ENCODE measurements around the gene LRRC40.
"Not testable (repeated sequence)": the region's sequence is repeated elsewhere in the genome, so short reads cannot be mapped to it uniquely, and the experiment has no call there.

LRRC40 gene

DNA sequence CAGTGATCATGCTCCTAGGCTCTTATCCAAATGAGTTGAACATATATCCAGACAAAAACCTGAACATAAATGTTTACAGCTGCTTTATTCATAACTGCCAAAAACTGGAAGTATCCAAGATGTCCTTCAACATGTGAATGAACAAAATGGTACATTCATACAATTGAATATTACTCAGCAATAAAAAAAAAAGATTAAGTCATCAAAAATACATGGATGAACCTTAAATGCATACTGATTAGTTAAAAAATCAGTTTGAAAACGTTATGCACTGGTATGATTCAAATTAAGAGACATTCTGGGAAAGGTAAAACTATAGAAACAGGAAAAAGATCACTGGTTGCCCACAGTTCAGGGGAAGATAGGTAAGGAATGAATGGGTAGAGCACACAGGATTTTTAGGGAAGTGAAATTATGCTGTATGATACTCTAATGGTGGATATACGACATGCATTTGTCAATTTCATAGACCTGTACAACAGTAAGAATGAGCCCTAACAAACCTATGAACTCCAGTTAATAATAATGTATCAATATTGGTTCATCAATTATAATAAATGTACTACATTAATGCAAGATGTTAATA, 3.1 kb downstream of the LRRC40 start:
- no peak for DNase-seq (ENCODE audit: low read depth in 2 of 3, low spot score in 1 of 3)

DNA sequence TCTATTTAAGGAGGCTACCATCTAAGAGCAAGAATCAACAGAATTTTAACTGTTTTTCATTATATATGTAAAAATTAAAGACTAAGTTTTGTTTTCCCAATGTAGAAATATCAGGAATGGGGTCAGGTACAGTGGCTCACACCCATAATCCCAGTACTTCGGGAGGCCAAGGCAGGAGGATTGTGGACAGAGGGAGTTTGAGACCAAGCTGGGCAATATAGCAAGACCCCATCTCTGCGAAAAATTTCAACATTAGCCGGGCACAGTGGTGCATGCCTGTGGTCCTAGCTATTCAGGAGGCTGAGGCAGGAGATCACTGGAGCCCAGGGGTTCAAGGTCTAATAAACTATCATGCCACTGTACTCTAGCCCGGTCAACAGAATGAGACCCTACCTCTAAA, 5.3 kb downstream of the LRRC40 start:
- no peak for DNase-seq (ENCODE audit: low read depth in 2 of 3, low spot score in 1 of 3)

DNA sequence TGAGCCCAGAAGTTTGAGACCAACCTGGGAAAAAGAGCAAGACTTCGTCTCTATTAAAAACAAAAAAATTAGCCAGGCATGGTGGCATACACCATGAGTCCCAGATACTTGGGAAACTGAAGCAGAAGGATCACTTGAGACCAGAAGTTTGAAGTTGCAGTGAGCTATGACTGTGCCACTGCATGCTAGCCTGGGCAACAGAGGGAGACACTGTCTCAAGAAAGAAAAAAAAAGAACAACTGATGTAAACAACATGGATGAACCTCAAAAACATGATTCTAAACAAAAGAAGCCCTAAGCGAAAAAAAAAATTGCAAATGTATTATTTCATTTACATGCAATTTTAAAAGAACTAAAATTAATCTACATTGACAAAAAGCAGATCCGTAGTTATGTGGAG, 9.0 kb downstream of the LRRC40 start:
- DNase-seq (ENCODE audit: low read depth in 2 of 3, low spot score in 1 of 3), result no peak

DNA sequence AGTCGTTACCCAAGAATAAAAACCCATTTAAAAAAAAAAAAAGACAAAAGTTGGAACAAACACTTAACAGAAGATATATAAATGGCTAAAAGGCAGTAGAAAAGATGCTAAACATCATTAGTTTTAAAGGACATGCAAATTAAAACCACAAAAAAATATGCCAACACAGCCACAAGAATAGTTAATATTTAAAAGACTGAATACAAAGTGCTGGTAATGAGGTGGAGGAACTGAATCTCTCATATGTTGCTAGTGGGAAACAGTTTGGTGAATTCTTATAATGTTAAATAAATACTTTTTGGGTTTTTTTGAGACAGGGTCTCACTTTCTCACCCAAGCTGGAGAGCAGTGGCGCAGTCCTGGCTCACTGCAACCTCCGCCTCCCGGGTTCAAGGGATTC, 10.0 kb downstream of the LRRC40 start:
- no peak for DNase-seq (ENCODE audit: low read depth in 2 of 3, low spot score in 1 of 3)

DNA sequence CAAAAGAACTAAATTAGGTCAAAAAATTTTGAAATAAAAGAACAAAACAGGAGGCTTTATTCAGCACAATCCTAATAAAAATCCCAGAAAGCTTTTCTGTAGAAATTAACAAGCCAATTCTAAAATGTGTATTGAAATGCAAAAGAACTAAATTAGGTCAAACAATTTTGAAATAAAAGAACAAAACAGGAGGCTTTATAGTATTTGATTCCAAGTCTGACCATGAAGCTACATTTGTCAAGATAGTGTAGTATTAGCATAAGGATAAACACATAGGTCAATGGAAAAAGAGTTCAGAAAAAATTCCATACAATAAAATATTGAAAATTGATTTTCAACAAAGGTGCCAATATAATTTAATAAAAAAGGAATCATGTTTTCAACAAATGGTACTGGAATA, 10.8 kb downstream of the LRRC40 start:
- DNase-seq (ENCODE audit: low read depth in 2 of 3, low spot score in 1 of 3), result no peak

DNA sequence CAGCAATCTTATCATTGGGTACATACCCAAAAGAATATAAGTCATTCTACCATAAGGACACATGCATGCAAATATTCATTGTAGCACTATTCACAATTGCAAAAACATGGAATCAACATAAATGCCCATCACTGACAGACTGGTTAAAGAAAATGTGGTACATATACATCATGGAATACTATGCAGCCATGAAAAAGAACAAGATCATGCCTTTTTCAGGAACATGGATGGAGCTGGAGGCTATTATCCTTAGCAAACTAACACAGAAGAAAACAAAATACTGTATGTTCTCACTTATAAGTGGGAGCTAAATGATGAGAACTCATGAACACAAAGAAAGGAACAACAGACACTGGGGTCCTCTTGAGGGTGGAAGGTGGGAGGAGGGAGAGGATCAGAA, 12.9 kb downstream of the LRRC40 start:
- DNase-seq (ENCODE audit: low read depth in 2 of 3, low spot score in 1 of 3), result not testable (repeated sequence)

GRCh38 chr1:70190180-70190579, 15.2 kb downstream of the LRRC40 start:
- DNase-seq (ENCODE audit: low read depth in 2 of 3, low spot score in 1 of 3), result no peak

DNA sequence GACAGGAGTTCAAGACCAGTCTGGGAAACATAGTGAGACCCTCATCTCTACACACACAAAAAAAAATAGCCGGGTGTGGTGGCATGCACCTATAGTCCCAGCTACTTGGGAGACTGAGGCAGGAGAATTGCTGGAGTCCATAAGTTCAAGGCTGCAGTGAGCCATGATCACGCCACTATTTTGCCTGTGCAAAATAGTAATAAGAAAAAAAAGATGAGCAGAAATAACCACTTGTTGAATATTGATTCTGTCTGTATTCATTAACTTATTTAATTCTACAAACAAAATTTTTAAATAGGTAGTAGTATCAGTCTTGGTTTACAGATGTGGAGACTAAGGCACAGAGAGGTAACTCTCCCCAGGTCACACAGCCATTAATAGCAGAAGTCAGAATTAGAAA, 16.9 kb downstream of the LRRC40 start:
- DNase-seq (ENCODE audit: low read depth in 2 of 3, low spot score in 1 of 3), result no peak

DNA sequence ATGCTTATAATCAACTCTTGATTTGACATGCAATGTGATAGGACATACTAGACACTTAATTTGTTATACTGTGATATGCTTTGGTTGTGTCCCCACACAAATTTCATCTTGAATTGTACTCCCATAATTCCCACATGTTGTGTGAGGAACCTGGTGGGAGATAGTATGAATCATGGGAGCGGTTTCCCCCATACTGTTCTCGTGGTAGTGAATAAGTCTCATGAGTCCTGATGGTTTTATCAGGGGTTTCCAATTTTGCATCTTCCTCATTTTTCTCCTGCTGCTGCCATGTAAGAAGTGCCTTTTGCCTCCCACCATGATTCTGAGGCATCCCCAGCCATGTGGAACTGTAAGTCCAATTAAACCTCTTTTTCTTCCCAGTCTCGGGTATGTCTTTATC, 20.2 kb downstream of the LRRC40 start:
- DNase-seq (ENCODE audit: low read depth in 2 of 3, low spot score in 1 of 3), result not testable (repeated sequence)

GRCh38 chr1:70171512-70171911, 33.9 kb downstream of the LRRC40 start:
- no peak for DNase-seq (ENCODE audit: low read depth in 2 of 3, low spot score in 1 of 3)

GRCh38 chr1:70169018-70169839, 36.1 kb downstream of the LRRC40 start:
- no peak for DNase-seq (ENCODE audit: low read depth in 2 of 3, low spot score in 1 of 3)

- DNase-seq (ENCODE audit: low read depth in 2 of 3, low spot score in 1 of 3), result no peak
Observed at GRCh38 chr1:70168283-70168682, 37.1 kb downstream of the LRRC40 start.

- DNase-seq (ENCODE audit: low read depth in 2 of 3, low spot score in 1 of 3), result no peak
Observed at GRCh38 chr1:70164350-70164749, 41.0 kb downstream of the LRRC40 start.

GRCh38 chr1:70156529-70157120, 48.8 kb downstream of the LRRC40 start:
- no peak for DNase-seq (ENCODE audit: low read depth in 2 of 3, low spot score in 1 of 3)

GRCh38 chr1:70153739-70154138, 51.6 kb downstream of the LRRC40 start:
- DNase-seq (ENCODE audit: low read depth in 2 of 3, low spot score in 1 of 3), result no peak

GRCh38 chr1:70150444-70150843, 54.9 kb downstream of the LRRC40 start:
- DNase-seq (ENCODE audit: low read depth in 2 of 3, low spot score in 1 of 3), result no peak

DNA sequence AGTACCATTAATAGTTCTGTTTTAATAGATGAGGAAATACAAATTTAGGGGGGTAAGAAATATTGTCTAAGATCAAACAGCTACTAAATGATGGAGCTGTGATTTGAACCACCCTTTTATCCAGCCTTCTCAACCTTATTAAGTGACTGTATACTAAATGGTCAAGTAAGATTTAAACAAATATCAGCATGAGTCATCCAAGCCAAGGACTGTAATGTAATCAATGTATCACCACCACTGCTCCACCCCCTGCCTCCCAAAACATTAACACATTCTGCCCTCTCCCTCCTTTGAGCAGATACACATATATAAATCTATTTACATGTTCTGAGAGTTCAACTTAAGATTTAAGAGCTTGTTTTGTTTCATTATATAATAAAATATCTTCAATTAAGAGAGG, 58.9 kb downstream of the LRRC40 start:
- DNase-seq (ENCODE audit: low read depth in 2 of 3, low spot score in 1 of 3), result no peak

- no peak for DNase-seq (ENCODE audit: low read depth in 2 of 3, low spot score in 1 of 3)
Observed at GRCh38 chr1:70143048-70143659, 62.2 kb downstream of the LRRC40 start.

- no peak for DNase-seq (ENCODE audit: low read depth in 2 of 3, low spot score in 1 of 3)
Observed at GRCh38 chr1:70142075-70142474, 63.3 kb downstream of the LRRC40 start.

DNA sequence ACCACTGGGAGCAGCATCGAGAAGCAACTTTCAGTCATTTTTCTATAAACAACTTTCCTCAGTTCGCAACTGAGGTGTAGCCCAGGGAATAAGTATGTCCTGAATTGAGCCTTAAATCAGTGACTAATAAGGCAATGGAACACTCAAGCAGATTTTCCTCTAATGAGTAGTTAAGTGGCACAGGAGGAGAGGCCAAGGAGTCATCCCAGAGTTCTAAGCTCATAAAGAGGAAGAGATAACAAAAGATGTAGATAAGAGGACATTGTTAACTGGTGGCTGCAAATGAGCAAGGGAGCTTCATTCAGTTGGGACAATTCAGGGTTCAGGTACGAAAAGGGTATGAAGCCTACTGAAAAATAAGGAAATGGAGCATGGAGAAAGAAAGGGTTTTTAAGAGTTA, 64.5 kb downstream of the LRRC40 start:
- DNase-seq (ENCODE audit: low read depth in 2 of 3, low spot score in 1 of 3), result no peak

GRCh38 chr1:70140343-70140742, 65.0 kb downstream of the LRRC40 start:
- no peak for DNase-seq (ENCODE audit: low read depth in 2 of 3, low spot score in 1 of 3)

DNA sequence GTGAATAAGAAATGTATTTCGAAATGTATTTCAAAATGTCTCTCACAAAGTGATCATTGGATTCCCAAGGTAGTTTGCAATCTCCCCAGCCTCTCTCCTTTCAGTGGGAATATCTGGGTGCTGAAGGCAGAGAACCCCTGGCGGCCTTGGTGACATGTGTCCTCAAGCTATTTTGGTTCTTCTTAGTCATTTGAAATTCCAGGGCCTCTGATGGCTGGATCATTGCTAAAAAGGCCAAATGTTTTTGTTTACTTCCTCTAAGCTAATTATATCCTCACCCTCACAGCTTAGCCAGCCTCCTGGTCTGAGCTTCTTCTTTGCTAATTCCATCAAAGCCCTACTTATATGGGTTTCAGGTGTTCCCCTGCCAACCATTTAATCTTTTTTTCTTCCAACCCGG, 71.2 kb downstream of the LRRC40 start:
- DNase-seq (ENCODE audit: low read depth in 2 of 3, low spot score in 1 of 3), result no peak

All from stimulated activated CD4-positive, alpha-beta T cell treated with anti-CD3 and anti-CD28 coated beads, Interleukin-12 subunit alpha, Interleukin-12 subunit beta, amount 100 ng/mL, for 48 hours (primary cell).